Measurements from ENCODE around the gene PNLIPRP1. TPM values are rescaled to one million over a fixed set of nuclear protein-coding genes. Genes with fewer than 3 reads are reported as not detected.

The PNLIPRP1 gene
- total RNA-seq, 4 donors from 2014 or later: not detected

DNA sequence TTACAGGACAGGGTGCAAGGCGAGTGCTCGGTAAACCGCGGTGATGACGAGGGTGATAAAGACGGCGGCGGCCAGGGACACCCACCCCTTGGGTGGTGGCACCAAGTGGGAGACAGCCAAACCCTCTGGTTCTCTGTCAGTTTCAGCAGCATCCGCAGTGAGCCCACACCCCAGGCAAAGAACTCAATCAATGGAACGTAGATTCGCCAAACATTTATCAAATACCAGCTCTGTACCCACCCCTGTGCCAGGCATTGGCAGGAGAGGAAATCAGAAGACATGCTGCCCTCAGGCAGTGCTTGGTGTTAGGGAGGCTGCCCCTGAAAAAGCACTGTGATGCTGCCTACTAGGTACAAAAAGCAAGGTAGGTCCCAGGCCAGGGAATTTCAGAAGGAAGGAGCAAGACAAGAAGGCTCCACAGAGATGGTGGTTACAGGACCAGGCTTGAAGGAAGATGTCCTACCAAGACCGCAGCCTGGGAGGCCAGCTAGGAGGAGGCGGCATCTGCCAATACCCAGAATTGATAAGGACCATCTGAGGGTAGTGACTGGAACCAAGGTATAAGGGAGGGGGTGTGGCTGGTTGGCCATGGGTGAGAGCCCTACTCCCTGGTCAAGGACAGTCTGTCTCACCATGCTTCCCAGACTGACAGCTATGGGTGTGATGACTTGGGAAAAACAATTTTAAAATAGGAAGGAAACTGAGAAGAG lies 19.8 kb downstream of the PNLIPRP1 start:
- Histone ChIP-seq H3K36me3 (no peaks in the 10 kb centered on the region), H3K9me3 (no peaks in the 10 kb centered on the region), H3K27me3 (peaks cover 6 to 18% (median 16%) of the 10 kb centered on the region in 3 donors), H3K27ac (no peak overlapping the region), H3K4me1 (no peaks in the 10 kb centered on the region), H3K4me3 (no peak overlapping the region)
- intact Hi-C loops (cut with DNase I; ENCODE audit: low total_unique reads): no loop called here
- no peak for ATAC-seq
- DNase-seq: no peak
- TF ChIP-seq POLR2A (IDR thresholded peaks at IDR 0.05): no peak
- TF ChIP-seq, protein P1, sequence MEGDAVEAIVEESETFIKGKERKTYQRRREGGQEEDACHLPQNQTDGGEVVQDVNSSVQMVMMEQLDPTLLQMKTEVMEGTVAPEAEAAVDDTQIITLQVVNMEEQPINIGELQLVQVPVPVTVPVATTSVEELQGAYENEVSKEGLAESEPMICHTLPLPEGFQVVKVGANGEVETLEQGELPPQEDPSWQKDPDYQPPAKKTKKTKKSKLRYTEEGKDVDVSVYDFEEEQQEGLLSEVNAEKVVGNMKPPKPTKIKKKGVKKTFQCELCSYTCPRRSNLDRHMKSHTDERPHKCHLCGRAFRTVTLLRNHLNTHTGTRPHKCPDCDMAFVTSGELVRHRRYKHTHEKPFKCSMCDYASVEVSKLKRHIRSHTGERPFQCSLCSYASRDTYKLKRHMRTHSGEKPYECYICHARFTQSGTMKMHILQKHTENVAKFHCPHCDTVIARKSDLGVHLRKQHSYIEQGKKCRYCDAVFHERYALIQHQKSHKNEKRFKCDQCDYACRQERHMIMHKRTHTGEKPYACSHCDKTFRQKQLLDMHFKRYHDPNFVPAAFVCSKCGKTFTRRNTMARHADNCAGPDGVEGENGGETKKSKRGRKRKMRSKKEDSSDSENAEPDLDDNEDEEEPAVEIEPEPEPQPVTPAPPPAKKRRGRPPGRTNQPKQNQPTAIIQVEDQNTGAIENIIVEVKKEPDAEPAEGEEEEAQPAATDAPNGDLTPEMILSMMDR (IDR thresholded peaks at IDR 0.05 in 4 of 5, conservative IDR thresholded peaks at IDR 0.05 in 1 of 5): no peak
- in situ Hi-C loops (cut with MboI; ENCODE audit: low sequenced_read_pairs in 4 of 4): no loop called here

DNA sequence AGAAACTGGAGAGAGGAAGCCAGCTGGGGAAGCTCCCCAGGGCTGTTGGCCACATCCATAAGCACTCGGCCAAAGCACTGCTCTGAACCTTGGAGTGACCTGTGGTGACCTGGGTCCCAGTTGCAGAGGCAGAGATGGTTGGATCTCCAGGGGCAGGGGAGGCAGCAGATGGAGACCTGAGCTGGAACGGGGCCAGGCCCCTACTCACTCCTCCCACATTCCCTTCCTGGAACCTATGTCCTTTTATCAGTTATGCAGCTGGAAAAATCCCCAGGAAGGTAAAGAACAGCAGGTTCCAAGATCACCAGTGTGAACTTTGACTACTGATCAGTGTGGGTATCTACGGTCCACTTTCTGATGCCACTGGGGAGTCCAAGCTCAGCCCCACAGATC lies 20.4 kb downstream of the PNLIPRP1 start:
- Histone ChIP-seq H3K27me3 (peaks cover 6 to 18% (median 16%) of the 10 kb centered on the region in 3 donors), H3K9me3 (no peaks in the 10 kb centered on the region), H3K27ac (no peak overlapping the region), H3K4me3 (no peak overlapping the region), H3K4me1 (no peaks in the 10 kb centered on the region), H3K36me3 (no peaks in the 10 kb centered on the region)
- intact Hi-C loops (cut with DNase I; ENCODE audit: low total_unique reads) (no loop called here), in situ Hi-C loops (cut with MboI; ENCODE audit: low sequenced_read_pairs in 4 of 4) (no loop called here)
- ATAC-seq (no peak), DNase-seq (no peak)
- TF ChIP-seq POLR2A (IDR thresholded peaks at IDR 0.05): no peak
- TF ChIP-seq, protein P1 (IDR thresholded peaks at IDR 0.05 in 4 of 5, conservative IDR thresholded peaks at IDR 0.05 in 1 of 5): no peak

DNA sequence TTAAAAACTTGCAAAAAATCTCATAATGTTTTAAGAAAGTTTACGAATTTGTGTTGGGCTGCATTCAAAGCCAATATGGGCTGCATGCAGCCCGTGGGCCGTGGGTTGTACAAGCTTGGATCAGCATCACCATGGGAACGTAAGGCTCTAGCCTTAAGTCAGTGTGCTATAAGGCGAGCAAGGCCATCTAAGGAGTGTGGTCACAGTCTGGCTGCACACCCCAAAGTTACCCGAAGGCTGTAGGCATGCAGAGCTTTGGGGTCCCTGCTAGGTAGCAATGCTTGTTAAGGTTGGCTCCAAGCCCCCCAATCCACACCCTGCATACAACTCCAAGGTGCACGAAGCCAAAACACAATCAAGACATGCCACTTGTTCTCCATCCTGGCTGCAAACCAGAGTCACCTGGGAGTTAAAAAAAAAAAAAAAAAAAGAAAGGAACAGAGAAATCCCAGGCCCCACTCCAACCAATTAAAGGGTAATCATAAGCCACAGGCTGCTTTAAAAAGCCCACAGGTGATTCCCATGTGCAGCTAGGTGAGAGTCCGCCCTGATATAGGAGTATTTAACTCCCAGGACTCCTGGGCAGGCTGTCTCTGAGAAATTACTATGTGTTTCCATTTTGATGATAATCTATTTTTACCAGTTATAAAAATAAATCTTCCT lies 21.5 kb downstream of the PNLIPRP1 start:
- H3K27me3 ChIP-seq: peaks cover 6 to 18% (median 16%) of the 10 kb centered on the region in 3 donors
- intact Hi-C loops (cut with DNase I; ENCODE audit: low total_unique reads) (no loop called here), in situ Hi-C loops (cut with MboI; ENCODE audit: low sequenced_read_pairs in 4 of 4) (no loop called here)

DNA sequence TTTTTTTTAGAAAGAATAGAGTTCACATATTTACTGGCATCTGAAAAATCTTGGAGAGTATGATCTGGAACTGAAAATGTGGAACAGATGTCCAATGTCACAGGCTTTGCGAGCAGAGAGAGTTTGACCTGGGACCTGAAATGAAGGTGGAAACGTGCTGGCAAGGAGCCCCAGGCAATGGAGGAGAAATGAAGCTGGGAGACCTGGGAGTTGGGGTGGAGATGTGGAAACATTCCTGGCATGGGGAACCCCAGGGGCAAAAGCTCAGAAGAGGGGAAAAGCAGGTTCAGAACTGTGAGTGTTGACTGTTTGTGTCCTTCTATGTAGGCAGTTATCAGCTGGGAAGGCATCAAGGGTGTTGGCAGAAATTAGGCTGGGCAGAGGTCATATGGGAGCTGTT lies 22.7 kb downstream of the PNLIPRP1 start:
- H3K9me3 ChIP-seq: no peaks in the 10 kb centered on the region
- no peak for ATAC-seq
- in situ Hi-C loops (cut with MboI; ENCODE audit: low sequenced_read_pairs in 4 of 4): no loop called here
- H3K27me3 ChIP-seq: peaks cover 2 to 18% (median 16%) of the 10 kb centered on the region in 3 donors
- H3K4me3 ChIP-seq: no peak overlapping the region
- no peak for TF ChIP-seq POLR2A (IDR thresholded peaks at IDR 0.05)
- TF ChIP-seq, protein P1 (IDR thresholded peaks at IDR 0.05 in 4 of 5, conservative IDR thresholded peaks at IDR 0.05 in 1 of 5): no peak
- DNase-seq: no peak
- intact Hi-C loops (cut with DNase I; ENCODE audit: low total_unique reads): no loop called here
- no peaks in the 10 kb centered on the region for H3K4me1 ChIP-seq
- H3K36me3 ChIP-seq: no peaks in the 10 kb centered on the region
- no peak overlapping the region for H3K27ac ChIP-seq

More for the DNA sequence above, 21.5 kb downstream of the PNLIPRP1 start:
- Histone ChIP-seq H3K4me1 (no peaks in the 10 kb centered on the region), H3K27ac (no peak overlapping the region), H3K36me3 (no peaks in the 10 kb centered on the region), H3K9me3 (no peaks in the 10 kb centered on the region), H3K4me3 (no peak overlapping the region)
- DNase-seq (no peak), ATAC-seq (no peak)
- no peak for TF ChIP-seq POLR2A (IDR thresholded peaks at IDR 0.05)
- TF ChIP-seq, protein P1 (IDR thresholded peaks at IDR 0.05 in 4 of 5, conservative IDR thresholded peaks at IDR 0.05 in 1 of 5): no peak
